ENCODE measurements around the gene SCGB1D4.
"Not testable (repeated sequence)": the region's sequence is repeated elsewhere in the genome, so short reads cannot be mapped to it uniquely, and the experiment has no call there.

SCGB1D4 gene

GRCh38 chr11:62338218-62338617 is 39.3 kb upstream of the SCGB1D4 start:
- POLR2A ChIA-PET: no interaction called here
- H3K4me3 ChIP-seq (ENCODE audit: low read depth, low read length): peak overlapping the region; percentile 63
- CTCF ChIA-PET: interaction anchor here (0.6 to 5.0 kb wide), 8 partner anchors 15 to 166 kb away, joined by 3 to 58 read pairs (median 4); no protein-coding TSS in a partner anchor
- TF ChIP-seq CTCF (IDR thresholded peaks at IDR 0.05; ENCODE audit: insufficient read depth, low read length, missing control alignments): no peak
- no peak for DNase-seq (ENCODE audit: low read depth, low spot score)

GRCh38 chr11:62337303-62338181 is 38.7 kb upstream of the SCGB1D4 start, which contains the start of gene ASRGL1:
TSS of gene ASRGL1 (plus strand) at chr11:62337448. CDS start at chr11:62337978, 530 bp downstream.
- POLR2A ChIA-PET: no interaction called here
- CTCF ChIA-PET: interaction anchor here (0.6 to 5.0 kb wide), 7 partner anchors 15 to 166 kb away, joined by 3 to 58 read pairs (median 4); no protein-coding TSS in a partner anchor
- TF ChIP-seq CTCF (IDR thresholded peaks at IDR 0.05; ENCODE audit: insufficient read depth, low read length, missing control alignments): no peak
- peak within 1 kb of the TSS; percentile 63 for H3K4me3 ChIP-seq (ENCODE audit: low read depth, low read length)
- DNase-seq (ENCODE audit: low read depth, low spot score): no peak

GRCh38 chr11:62336949-62337302 is 38.1 kb upstream of the SCGB1D4 start:
- POLR2A ChIA-PET; DNase-seq (ENCODE audit: low read depth, low spot score): not testable (repeated sequence)
- H3K4me3 ChIP-seq (ENCODE audit: low read depth, low read length): peak overlapping the region; percentile 63
- CTCF ChIA-PET: interaction anchor here (1.0 to 5.0 kb wide), 5 partner anchors 15 to 44 kb away, joined by 3 to 58 read pairs (median 5); no protein-coding TSS in a partner anchor

- H3K4me3 ChIP-seq (ENCODE audit: low read depth, low read length): no peak overlapping the region
- POLR2A ChIA-PET: no interaction called here
- CTCF ChIA-PET: interaction anchor here (1.6 kb wide), 1 partner anchor 23 kb away, joined by 6 read pairs; no protein-coding TSS in a partner anchor
- DNase-seq (ENCODE audit: low read depth, low spot score): no peak
- TF ChIP-seq CTCF (IDR thresholded peaks at IDR 0.05; ENCODE audit: insufficient read depth, low read length, missing control alignments): no peak
Observed at GRCh38 chr11:62333768-62334167, 34.9 kb upstream of the SCGB1D4 start.

GRCh38 chr11:62331264-62331663 is 32.4 kb upstream of the SCGB1D4 start:
- DNase-seq (ENCODE audit: low read depth, low spot score); CTCF ChIA-PET; POLR2A ChIA-PET; H3K4me3 ChIP-seq (ENCODE audit: low read depth, low read length): not testable (repeated sequence)

GRCh38 chr11:62327541-62327940 is 28.7 kb upstream of the SCGB1D4 start:
- CTCF ChIA-PET: interaction anchor here (0.8 kb wide), 1 partner anchor 151 kb away, joined by 3 read pairs; no protein-coding TSS in a partner anchor

GRCh38 chr11:62326719-62327118 is 27.8 kb upstream of the SCGB1D4 start:
- H3K4me3 ChIP-seq (ENCODE audit: low read depth, low read length); POLR2A ChIA-PET; DNase-seq (ENCODE audit: low read depth, low spot score); CTCF ChIA-PET: not testable (repeated sequence)

More at GRCh38 chr11:62327541-62327940, 28.7 kb upstream of the SCGB1D4 start:
- POLR2A ChIA-PET; H3K4me3 ChIP-seq (ENCODE audit: low read depth, low read length); DNase-seq (ENCODE audit: low read depth, low spot score): not testable (repeated sequence)

GRCh38 chr11:62325781-62326180 is 26.9 kb upstream of the SCGB1D4 start:
- DNase-seq (ENCODE audit: low read depth, low spot score); POLR2A ChIA-PET; H3K4me3 ChIP-seq (ENCODE audit: low read depth, low read length): not testable (repeated sequence)
- CTCF ChIA-PET: interaction anchor here (0.7 kb wide), 1 partner anchor 207 kb away, joined by 3 read pairs; no protein-coding TSS in a partner anchor

All from AG04449 (cell line).